ENCODE measurements around the gene SH3BP1.

DNA sequence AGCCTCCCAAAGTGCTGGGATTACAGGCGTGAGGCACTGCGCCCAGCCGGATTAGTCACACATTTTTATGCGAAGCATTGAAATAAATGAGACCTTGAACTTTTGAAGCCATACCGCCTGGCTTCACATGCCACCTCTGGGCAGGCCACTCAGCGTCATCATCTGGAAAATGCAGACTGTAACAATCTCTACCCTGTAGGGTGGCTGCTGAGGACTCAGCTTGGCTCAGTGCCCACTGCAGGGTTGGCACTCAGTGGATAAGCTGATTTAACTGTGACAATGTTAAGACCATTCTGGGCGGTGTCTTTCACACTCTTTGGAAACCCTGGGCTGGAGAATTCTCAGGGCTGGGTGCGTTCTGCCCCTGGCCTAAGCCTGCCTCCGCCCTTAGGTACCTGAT lies 8.5 kb downstream of the SH3BP1 start:
- TF ChIP-seq EZH2 (IDR thresholded peaks at IDR 0.05; ENCODE audit: borderline replicate concordance, insufficient read depth, low read length, poor library complexity, severe bottlenecking) (no peak), CTCF (IDR thresholded peaks at IDR 0.05; ENCODE audit: poor library complexity, severe bottlenecking) (no peak)

All from neural cell (in vitro differentiated cells).